ENCODE measurements around the gene LGALS4.

The LGALS4 gene

DNA sequence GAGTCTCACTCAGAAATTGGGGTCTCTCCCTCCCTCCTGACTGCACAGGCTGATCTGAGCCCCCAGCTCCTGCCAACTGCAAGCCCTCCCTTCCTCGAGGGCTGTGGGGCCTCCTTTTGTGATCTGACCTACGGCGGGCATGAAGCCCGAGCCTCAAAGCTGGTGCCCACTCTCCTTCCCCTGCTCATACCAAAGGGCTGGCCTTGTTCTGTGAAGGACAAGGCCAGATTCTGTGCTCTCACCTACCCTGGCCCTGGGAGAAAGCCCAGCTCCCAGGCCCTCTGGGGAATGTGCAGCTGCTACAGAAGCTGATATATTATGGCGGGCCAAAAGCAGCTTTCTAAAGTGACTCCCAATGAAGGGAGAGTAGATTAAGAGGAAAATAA, 27.8 kb upstream of the LGALS4 start:
- H3K27ac ChIP-seq, result peak overlapping the region; percentile 100
- no peak for TF ChIP-seq CTCF (conservative IDR thresholded peaks at IDR 0.05)

- H3K27ac ChIP-seq, result peak overlapping the region; percentile 100
- no peak for TF ChIP-seq CTCF (conservative IDR thresholded peaks at IDR 0.05)
Measured at GRCh38 chr19:38839816-38840582, 27.3 kb upstream of the LGALS4 start.

- H3K27ac ChIP-seq, result peak overlapping the region; percentile 100
- TF ChIP-seq CTCF (conservative IDR thresholded peaks at IDR 0.05), result no peak
Measured at GRCh38 chr19:38838986-38839761, 26.4 kb upstream of the LGALS4 start.

- peak overlapping the region; percentile 100 for H3K27ac ChIP-seq
Measured at GRCh38 chr19:38838208-38838985, 25.7 kb upstream of the LGALS4 start.

DNA sequence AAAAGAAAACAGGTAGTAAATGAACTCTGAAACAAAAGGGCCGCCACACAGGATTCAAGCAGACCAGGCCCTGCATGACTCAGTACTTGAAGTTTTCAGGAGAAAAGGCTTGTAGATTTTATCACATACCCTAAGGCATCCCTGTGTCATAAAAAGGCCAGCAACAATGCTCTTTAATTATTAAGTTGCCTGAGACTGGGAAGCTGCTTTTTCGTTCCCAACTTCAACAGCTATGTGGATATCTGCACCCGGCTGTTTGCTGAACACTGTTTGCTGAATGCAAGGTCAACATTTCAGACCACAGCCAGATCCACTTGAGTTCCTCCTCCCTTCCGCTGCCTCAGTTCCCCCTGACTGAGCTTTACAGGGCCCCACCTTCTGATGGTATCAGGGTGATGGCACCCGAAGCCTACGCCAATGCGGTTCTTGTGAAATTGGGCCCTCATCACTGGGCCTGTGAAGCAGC, 24.9 kb upstream of the LGALS4 start:
- no peak for TF ChIP-seq CTCF (conservative IDR thresholded peaks at IDR 0.05)
- peak overlapping the region; percentile 100 for H3K27ac ChIP-seq

More at GRCh38 chr19:38838208-38838985, 25.7 kb upstream of the LGALS4 start:
- TF ChIP-seq CTCF (conservative IDR thresholded peaks at IDR 0.05), result 0 out of 2 replicates have a peak, but pooled peaks have one; percentile 23

DNA sequence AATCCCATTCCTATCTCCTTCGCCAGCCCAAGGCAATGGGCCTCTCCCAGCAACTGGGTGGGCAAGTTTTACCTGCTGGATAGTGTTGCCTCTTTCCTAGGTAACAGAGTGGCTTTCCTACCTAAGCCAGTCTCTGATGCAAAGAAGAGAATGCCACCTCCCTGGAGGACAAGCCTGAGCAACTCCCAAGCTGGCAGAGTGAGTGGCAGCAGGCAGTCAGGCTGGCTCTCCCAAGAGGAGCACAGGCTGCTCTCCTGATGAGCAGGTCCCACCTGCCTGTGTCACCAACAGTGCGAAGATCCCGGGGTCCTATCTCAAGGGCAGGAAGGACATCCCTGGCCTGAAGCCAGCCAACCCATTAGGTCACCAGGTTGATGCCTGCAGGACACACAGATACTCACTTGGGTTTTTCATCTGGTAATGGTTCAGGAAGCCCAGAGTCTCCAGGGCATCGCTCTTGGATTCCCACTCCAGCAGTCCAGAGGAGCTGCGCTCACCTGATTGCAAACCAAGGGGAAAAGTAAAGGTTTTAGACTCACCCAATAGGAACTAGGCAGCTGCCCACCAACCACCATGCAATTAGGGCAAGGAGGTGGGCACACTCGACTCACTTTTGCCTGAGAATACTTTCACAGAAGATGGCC, 24.4 kb upstream of the LGALS4 start:
- no peak for TF ChIP-seq CTCF (conservative IDR thresholded peaks at IDR 0.05)
- H3K27ac ChIP-seq, result peak overlapping the region; percentile 100
